GM18870 (cell line): ENCODE measurements around the gene SUFU.
"Not testable (repeated sequence)": the region's sequence is repeated elsewhere in the genome, so short reads cannot be mapped to it uniquely, and the experiment has no call there.

Experiments used
- ATAC-seq: cut with Tn5 transposase; IDR thresholded peaks from one replicate; pipeline ENCODE4 v1.9.1; 2021; ENCODE audit warnings: moderate library complexity; ENCODE audit not compliant: unreplicated experiment

Gene SUFU

DNA sequence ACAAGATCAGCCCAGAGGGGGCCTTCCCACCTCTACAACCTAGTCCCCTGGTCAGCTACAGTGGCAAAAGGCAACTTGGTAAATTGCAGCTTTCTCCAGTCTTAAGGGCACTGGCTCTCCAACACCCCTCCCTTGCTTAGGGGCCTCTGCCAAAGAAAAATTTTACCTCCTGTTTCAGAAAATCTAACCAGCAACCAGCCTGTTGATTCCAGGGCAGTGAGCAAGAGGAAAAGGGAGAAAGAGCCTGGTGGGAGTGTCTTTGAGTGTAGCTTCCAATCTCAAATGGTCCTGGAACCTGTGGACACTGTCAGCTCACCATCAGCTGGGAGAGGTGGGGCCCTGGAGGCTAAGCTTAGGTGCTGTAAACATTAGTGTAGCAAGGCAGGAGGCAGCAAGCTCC is 24.1 kb upstream of the SUFU start:
- ATAC-seq, result no peak

DNA sequence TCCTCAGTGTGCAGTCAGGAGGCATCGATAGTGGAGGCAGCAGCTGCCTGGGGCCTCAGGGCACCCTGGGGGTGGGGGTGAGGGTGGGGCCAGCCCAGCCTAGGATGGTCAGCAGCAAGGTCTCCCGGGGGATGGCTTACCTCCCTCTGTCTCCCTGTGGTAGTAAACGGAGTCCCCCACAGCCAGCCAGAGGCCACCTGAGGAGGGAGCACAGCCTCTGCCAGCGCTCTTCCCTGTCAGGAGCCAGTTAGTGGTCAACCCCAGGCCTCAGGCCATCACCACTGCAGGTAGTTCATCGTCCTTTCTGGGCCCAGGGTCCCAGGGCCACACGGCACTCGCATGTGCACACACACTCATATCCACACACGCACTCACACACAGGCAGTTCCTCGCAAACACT is 23.4 kb upstream of the SUFU start:
- ATAC-seq, result no peak

DNA sequence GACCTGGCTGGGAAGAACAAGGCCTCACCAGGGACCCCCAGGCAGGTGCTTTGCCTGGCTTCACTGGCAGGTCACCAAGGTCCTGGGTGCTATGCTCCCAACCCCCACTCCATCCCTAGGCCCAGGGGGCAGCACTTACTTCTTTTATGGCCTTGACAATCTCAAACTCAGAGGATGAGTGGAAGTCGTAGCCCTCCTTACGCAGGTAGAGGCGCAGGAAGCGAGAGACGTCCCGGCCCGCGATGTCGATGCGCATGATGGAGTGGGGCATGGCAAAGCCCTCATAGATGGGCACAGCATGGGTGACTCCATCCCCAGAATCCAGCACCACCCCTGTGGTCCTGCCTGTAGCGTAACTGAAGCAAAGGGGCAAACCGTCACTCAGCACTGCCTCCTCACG is 19.8 kb upstream of the SUFU start:
- no peak for ATAC-seq

DNA sequence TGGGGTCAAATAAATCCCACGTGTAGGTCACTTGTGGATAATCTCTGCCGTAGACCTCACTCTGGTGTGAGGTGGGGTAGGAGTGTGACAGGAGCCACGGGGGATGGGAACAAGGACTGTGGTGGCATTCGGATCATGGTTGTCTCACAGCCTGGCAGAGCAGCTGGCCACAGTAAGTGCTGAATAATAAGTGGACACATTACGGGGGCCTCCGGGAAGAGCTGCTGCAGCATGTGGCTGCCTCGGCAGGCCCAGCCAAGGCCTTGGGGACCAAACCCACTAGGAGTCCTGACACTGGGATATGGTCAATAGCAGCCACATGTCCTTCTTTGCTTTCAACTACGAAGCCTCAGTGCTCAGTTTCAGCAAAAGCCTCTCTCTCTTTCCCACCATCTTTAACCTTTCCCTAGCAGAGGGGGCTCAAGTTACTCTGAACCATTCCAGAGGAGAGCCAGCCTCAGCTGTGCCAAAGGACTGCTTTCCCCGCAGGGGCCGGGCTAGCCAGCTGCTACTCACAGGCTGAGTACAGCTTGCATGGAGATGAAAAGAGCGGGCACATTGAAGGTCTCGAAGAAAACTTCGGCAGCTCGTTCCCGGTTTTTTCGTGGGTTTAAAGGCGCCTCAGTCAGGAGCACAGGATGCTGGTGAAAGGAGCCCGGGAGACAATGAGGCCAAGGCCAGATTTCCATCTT is 18.5 kb upstream of the SUFU start:
- no peak for ATAC-seq

DNA sequence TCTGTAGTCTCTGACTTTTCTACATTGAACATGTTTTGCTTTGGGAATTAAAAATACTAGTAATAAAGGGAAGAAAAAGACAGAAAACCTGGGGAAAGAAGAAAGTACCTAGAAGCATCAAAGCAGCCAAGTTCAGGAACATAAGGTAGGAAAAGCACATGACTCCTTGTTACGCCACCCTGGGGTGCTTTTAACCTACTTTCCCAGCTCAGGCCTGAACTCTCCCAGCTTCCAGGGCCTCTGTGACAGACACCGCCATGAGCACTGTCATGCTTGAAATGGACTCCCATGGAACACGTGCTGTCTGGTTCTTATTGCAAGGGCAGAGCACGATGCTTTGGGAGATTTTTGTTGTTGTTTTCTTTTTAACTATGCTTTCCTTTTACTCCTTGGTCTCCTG is 12.6 kb upstream of the SUFU start:
- ATAC-seq, result no peak

DNA sequence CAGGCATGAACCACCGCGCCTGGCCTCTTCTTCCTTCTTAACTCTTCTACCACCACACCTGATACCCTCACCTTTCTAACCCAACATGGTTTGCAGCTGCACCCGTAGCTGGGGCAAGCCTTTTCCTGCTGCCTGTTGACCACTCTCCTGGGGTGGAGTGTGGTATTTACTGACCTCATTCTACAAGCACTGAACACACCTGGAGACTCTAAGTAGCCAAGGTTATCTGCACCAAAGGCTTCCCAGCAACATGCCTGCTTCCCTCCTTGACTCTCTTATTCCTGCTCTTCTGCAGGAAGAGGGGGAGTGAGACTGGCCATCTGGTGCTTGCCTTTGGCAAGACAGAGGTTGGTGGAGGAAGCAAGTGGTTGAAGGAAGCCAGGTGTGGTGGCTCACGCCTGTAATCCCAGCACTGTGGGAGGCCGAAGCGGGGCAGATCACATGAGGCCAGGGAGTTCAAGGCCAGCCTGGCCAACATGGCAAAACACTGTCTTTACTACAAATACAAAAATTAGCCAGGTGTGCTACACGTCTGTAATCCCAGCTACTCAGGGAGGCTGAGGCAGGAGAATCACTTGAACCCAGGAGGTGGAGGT is 11.3 kb upstream of the SUFU start:
- ATAC-seq, result no peak

DNA sequence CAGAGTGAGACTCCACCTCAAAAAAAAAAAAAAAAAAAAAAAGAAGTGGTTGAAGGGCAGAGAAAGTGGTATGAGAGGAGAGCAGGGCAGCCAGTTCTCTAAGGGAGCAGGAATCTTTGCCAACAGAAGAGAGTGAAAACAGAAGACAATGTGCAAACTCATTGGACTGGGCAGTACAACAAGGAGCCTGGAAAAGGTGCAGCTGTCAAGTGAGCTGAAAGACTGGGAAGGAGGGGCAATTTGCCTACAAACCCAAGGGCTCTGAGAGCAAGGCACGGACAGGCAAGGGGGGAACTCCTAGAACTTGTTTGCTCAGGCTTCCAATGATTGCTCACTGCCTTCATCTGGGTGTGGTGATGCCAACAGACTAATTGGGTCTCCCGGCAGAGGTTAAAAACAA is 10.8 kb upstream of the SUFU start:
- ATAC-seq, result no peak

DNA sequence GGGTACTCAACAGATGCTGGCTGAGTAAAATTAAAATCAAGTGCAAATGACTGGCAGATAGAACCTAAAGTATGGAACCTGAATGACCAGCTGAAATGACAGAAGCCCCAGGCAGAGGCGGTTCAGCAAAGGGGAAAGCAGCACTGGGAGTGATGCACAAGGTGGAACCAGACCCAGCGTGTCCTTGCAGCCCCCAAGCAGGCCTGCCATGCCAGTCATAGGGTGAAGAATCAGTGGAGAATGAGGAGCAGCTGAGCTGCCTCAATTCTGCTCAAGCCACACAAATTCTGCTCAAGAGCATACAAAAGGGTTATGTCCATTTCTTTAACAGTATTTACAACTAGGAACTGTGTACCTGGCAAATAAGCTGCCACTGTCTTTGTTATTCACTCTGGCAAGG is 10.0 kb upstream of the SUFU start:
- ATAC-seq, result no peak

DNA sequence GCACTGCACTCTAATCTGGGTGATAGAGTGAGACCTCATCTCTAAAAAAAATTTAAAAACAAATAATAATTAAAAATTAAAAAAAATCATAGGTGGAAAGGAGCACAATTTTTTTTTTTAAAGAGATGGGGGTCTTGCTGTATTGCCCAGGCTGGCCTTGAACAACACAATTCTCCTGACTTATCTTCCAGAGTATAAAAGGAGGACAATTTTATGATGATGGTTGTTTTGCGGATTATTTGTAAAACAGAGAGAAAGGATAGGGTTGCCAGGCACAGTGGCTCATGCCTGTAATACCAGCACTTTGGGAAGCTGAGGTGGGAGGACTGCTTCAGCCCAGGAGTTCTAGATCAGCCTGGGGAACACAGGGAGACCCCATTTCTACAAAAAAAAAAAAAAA is 6.2 kb upstream of the SUFU start:
- no peak for ATAC-seq

DNA sequence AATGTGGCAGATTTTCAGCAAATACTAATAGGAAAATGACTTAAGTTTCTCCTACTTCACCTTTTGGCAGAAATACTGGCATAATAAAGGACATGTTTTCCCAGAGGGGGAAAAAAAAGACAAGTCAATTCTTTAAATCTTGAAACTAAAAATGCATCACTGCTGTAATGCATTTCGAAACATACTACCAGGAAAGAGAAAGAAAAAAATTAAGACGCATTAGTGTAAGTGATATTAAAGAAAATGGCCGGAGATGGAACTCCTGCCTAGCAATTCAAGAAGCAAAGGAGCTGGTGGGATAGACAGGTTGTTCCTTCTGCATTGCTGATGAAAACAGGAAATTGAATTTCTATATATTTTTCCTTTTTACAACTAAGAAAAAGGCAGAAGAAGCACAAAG is 4.4 kb upstream of the SUFU start:
- ATAC-seq, result no peak

DNA sequence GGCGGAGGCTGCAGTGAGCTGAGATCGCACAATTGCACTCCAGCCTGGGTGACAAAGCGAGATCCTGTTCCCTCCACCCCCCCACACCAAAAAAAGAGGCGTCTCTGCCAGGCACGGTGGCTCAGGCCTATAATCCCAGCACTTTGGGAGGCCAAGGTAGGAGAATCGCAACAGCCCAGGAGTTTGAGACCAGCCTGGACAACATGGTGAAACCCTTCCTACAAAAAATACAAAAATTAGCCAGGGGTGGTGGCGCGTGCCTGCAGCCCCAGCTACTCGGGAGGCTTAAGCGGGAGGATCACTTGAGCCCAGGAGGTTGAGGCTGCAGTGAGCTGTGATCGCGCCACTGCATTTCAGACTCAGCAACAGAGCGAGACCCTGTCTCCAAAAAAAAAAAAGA is 3.1 kb upstream of the SUFU start:
- not testable (repeated sequence) for ATAC-seq

DNA sequence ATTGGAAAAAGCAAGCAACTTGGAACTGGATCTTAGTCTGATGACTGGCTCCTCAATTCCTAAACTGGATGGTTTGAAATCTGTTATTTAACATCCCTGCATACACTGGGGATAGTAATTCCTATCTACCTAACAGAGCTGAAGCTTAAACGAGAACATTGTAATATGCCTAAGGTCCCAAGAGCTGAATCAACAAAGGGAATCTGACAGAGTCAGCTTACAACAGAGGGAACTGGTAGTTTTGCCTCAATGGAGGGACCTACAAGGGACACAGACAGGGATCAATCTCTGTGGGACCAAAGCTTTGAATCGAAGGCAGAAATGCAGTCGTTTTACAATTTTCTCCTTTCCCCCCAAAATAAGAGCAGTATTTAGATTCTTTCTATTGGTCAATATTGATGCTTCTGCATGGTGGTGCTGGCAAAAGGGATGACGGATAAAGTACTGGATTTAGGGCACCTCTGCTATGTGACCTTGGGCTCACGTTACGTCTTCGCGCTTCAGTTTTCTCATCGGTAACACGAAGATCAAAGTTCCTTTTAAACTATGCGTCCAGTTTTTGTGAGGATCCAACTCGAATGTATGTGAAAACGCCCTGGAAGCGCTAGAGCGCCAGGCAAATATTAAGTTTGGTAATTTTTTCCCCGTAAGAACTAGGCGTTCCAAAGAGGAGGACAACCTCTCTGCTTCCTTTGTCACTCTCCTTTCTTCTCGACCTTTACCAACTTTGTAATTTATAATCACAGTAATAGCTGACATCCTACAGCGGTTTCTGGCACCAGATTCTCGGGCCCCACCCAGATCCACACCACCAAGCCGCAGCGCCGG is 2.4 kb upstream of the SUFU start:
- ATAC-seq, result no peak

DNA sequence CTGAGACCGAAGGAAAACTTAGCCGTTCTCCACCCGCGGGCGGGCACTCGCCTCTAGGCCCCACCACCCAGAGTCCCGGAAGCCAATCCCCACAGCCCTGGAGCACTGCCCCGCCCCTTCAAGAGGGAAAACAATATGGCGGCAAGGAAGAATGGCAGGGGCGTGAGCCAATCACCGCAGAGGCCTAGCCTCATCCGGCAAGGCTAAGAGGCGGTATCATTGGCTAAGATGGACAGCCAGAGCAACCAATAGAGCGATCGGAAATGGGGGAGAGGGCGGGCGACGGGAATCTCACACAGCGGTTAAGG is 1.8 kb upstream of the SUFU start:
- peak; percentile 63 for ATAC-seq

DNA sequence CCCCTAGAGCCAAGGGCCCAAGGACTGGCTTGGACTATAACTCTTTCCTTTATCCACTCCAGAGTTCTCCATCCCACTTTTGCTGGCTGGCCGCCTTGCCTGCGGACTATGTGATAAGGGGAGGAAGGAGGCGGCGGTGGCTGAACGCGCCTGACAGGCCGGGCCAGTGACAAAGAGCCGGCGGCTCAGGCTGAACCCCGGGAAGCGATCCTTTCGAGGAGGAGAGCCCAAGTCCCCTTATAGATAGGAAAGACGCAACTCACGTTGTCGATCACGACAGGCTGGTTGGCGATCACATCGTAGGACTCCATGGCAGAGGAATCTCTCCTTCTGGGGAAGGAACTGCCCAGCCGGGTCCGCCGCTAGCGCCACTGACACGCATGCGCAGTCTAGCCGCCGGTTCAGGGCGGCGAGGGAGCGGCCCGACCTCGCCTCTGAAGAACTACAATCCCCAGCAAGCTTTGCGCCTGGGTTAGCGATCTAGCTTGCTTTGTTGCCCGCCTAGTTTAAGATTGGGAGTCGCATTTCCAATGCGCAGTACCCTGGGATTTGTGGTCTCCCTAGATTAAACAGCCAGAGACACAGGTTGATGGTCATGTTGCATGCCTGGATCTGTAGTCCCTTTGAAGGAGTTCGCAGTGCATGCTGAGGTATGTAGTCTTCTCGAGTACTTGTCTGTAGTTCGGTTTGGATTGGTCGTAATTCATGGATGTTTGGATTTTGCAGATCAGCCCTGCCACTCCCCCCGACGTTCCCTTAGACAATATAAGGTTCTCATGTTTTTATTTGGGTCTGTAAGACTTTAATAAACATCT is 1.2 kb upstream of the SUFU start, which contains the start of gene ACTR1A:
TSS of gene ACTR1A (minus strand) at position 376 of the 815 bp plus-strand sequence. CDS start at position 311, 65 bp downstream.
- peak; percentile 57 for ATAC-seq

DNA sequence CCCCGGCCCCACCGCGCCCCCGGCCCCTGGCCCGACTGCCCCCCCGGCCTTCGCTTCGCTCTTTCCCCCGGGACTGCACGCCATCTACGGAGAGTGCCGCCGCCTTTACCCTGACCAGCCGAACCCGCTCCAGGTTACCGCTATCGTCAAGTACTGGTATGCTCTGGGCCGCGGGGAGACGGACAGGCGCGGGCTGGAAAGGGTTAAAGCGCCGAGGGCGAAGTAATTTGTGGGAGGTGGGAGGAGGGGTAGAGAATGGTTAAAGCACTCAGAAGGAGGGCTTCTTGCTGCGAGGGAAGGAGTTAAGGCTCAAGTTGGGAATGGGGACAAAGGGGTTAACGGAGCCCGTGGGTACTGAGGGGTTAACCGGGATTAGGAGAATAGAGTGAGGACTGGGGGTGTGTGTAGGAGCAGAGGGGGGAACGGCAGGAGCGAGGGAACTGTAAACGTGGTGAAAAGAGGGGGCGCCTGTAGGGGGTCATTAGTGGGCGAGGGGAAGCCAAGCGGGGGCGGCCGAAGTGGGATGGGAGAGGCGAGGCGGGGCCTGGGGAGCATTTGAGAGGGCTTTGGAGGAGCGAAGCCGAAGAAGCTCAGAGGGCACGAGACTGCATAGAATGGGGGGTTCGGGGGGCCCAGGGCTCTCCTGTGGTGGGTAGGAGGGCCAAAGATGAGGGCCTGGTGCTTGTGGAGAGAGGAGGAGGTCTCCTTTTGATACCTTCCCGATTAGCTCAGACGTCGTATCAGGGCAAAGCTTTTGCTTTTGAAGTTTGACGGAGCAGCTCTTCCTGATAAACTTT is 605 bp downstream of the SUFU start:
- ATAC-seq, result no peak

DNA sequence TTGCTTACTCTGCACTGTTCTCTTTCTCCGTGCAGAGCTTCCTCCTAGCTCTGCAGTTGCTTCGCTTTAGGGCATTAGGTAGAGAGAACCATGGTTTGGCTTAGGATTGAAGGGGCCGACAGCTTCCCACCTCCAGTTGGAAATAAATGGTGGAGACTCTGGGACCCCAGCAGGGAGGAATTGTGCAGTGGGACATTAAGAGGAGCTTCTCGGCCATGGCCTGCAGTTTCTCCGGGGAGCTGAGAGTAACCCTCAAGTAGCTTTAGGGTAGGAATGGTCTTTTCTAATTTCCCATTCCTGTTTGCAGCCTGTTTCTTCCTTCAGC is 1.2 kb downstream of the SUFU start:
- no peak for ATAC-seq

DNA sequence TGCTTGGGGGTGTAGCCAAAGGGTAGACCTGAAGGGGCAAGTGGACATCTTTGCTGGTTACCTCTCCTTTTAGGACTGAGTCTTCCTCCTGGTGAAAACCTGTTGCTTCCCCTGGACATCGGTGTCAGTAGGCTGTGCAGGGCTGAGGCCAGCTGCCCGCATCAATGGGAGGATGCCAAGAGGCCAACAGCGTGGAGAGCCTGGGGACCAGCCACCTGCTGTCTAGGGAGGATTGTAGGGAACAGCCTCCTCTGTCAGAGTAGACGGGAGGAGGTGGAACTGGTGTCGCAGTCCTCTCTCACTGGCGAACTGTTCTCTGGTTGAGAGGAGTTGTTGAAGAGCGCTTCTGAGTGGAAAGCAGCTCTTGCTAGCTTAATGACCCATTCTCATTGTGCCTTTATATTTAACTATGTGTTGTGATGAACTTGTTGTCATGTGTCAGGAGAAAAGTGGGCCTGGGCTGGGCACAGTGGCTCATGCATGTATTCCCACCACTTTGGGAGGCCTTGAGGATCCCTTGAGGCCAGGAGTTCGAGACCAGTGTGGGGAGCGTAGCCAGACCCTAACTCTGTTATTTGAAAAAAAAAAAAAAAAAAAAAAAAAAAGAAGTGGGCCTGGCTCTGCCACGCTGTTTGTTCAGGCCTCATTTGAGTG is 1.8 kb downstream of the SUFU start:
- ATAC-seq, result no peak

DNA sequence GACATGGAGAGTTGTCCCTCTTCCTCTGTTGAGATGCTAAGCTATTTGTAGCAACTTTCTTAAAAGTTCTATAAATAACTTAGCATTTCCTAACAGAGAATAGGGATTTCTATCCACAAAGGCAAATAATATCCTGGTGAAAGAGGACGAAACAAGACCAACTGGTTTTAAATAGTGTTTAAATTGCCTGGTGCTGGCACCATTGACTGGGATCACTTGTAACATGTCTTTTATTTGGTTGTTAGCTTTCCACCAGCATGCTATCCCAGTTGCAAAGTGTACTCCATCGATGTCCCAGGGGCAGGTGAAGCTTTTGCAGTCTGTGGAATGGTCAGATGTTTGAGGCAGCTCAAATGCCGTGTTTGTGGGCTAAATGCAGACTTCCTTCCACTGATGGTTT is 3.7 kb downstream of the SUFU start:
- no peak for ATAC-seq

DNA sequence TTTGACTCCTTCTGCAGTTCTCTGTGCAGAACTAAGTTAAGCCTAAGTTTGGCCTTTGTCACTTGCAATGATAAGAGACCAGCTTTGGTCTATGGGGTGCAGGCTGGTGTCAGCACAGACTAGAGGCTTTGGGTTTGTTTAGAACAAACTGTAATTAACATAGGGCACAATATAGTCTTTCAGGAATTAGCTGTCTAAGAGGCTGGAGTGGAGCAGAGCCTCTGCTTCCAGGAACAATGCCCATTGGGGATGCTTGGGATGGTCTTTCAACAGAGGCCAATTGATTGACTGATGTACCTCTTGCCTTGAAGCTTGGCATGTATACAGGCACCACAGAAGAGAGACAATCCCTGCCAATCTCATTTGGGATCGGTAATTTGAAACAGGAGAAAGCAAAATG is 4.7 kb downstream of the SUFU start:
- no peak for ATAC-seq

DNA sequence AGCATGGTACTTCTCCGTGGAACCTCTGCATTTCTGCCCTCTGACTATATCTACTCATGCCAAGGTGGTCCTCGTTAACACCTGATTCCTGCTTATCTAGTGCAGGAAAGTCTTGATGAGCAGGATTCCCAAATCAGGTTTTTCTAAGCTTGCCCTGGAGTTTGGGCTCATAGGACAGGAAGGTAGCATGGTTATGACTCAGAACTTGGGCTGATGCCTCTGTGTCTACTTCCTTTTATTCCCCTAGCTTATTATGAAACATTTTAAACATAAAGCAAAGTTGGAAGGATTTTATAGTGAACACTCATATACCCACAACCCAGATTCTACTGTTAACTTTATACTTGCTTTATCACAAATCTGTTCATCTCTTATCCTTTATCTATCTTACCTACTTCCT is 5.6 kb downstream of the SUFU start:
- no peak for ATAC-seq
